ENCODE results near the gene ABI3BP. TPM values are rescaled to one million over a fixed set of nuclear protein-coding genes. Genes with fewer than 3 reads are reported as not detected.

The ABI3BP gene
- total RNA-seq, 2 donors from 2014 or later: not detected

DNA sequence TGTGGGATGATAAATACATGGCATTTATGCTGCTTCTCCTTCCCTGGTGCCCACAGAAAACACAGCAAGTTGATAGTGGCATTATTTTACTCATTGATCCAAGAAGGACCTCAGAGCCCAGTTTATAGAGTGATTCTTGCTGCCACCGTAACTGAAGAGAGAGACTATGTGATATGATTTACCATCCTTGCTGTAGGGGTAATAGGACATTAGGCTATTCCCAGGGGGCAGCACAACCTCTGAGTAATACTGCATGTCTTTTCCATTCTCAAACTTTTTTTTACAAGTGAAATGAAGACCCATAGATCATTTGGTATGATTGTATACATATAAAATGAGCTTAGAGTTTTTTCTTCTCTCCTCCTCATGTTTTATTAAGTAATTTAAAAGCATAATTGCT lies 136.4 kb downstream of the ABI3BP start:
- no peaks in the 10 kb centered on the region for H3K9me3 ChIP-seq (ENCODE audit: control insufficient read depth, low read length, poor library complexity, severe bottlenecking)
- peaks cover 2% of the 10 kb centered on the region for H3K4me1 Mint-ChIP-seq
- no peaks in the 10 kb centered on the region for H3K36me3 Mint-ChIP-seq (ENCODE audit: low read depth)
- ATAC-seq (no peak), DNase-seq (no peak)
- no peak overlapping the region for H3K4me3 Mint-ChIP-seq
- H3K27me3 Mint-ChIP-seq: peaks cover 40% of the 10 kb centered on the region
- H3K27ac Mint-ChIP-seq: no peak overlapping the region

DNA sequence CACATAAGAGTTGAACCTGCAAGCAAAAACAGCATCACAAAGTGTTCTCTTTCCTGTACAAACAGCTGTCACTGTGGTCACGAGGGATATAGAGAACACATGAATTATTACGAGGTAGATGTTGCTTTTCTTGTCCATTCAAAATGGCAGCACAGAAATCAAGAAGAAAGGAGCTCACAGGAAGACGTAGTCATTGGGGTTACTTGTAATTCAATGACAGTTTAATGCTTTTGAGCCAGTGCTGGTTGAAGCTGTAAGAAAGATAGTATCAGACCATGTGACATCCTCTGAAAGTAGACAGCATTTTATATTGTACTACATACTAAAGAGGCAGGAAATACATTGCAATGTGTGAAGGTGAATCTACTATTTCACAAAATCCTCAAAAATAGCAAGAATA lies 140.4 kb downstream of the ABI3BP start:
- Mint-ChIP-seq H3K4me3 (no peak overlapping the region), H3K4me1 (peaks cover 2% of the 10 kb centered on the region), H3K27ac (no peak overlapping the region), H3K27me3 (peaks cover 24% of the 10 kb centered on the region), H3K36me3 (ENCODE audit: low read depth) (no peaks in the 10 kb centered on the region)
- ATAC-seq: no peak
- no peak for DNase-seq
- H3K9me3 ChIP-seq (ENCODE audit: control insufficient read depth, low read length, poor library complexity, severe bottlenecking): no peaks in the 10 kb centered on the region

DNA sequence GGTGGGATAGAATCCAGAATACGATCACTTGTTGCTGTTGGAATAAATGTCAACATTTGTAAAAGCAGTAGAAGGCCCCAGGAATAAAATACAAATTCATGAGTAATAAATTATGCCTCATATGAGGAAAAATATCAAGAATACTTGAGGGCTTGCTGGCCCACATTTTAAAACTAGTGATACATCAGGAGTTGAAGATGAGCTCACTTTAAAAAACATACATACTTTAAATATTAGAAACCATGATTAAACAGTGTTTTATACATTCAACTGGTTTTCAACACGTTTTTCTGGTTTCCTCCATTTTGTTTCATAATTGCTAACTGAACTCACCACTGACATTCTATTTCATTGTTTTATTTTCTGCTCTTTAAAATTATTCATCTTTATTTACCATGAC lies 142.5 kb downstream of the ABI3BP start:
- Mint-ChIP-seq H3K4me3 (no peak overlapping the region), H3K27ac (no peak overlapping the region), H3K27me3 (peaks cover 19% of the 10 kb centered on the region), H3K4me1 (peaks cover 2% of the 10 kb centered on the region), H3K36me3 (ENCODE audit: low read depth) (no peaks in the 10 kb centered on the region)
- H3K9me3 ChIP-seq (ENCODE audit: control insufficient read depth, low read length, poor library complexity, severe bottlenecking): no peaks in the 10 kb centered on the region
- ATAC-seq: no peak
- DNase-seq: no peak

DNA sequence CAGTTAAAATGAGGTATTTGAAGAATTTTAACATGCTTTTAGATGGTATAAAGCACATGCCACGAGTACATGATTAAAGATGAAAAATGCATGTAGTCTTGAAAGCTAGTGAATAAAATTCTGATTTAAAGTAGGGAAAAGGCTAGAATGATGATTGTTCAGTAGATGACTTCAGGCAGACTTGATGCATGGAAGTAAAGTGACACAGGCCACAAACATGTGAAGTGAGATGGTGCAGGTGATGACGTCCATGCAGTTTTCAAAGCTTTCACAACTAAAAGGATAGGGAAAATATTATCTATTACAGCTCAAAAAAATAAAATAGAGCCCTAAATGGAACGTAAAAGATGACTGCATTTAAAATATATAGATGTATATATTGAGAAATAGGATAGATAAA lies 143.1 kb downstream of the ABI3BP start:
- ATAC-seq (no peak), DNase-seq (no peak)
- Mint-ChIP-seq H3K27me3 (peaks cover 19% of the 10 kb centered on the region), H3K36me3 (ENCODE audit: low read depth) (no peaks in the 10 kb centered on the region), H3K4me3 (no peak overlapping the region), H3K4me1 (peaks cover 2% of the 10 kb centered on the region), H3K27ac (no peak overlapping the region)
- H3K9me3 ChIP-seq (ENCODE audit: control insufficient read depth, low read length, poor library complexity, severe bottlenecking): no peaks in the 10 kb centered on the region

DNA sequence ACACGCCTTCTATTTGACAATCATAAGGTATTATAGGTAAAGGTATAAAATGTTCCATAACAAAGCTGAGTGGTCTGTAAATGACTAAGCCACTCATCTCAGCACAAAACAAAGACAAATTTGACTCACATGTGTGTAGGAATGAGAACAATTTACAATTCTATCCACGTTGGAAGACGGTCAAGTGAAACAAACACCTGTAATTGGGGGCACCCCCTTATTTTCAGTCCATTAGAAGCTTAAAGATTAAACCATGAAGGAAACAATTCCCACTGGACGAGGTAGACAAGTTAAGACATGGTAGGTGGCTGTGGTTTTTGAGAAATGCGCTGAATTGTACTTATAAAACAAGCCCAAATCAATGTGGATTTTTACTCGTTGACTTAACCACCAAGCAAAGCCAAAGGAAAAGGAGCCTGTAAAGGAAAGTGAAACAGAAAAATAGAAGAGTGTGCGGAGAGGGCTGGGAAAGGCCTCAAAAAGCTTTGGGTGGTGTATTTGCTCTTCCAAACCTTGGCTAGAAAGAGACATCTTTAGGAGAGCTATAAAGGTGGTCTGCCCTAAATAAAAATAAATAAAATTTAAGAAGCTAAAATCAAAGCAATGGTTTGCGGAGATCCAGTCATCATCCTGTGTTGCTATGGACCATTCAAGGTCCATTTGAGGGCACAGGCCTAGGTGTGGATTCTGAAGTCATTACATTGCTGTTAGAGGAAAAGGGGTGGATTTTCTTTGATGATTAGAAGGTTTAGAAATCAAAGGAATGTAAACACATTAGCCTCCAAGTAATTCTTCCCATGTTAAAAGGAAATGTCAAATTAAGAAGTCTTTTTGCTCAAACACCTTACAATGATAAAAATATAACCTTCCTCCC lies 148.9 kb downstream of the ABI3BP start:
- no peaks in the 10 kb centered on the region for H3K9me3 ChIP-seq (ENCODE audit: control insufficient read depth, low read length, poor library complexity, severe bottlenecking)
- no peak for DNase-seq
- Mint-ChIP-seq H3K4me1 (no peaks in the 10 kb centered on the region), H3K27me3 (peaks cover 35% of the 10 kb centered on the region), H3K36me3 (ENCODE audit: low read depth) (no peaks in the 10 kb centered on the region), H3K4me3 (no peak overlapping the region), H3K27ac (no peak overlapping the region)
- no peak for ATAC-seq

DNA sequence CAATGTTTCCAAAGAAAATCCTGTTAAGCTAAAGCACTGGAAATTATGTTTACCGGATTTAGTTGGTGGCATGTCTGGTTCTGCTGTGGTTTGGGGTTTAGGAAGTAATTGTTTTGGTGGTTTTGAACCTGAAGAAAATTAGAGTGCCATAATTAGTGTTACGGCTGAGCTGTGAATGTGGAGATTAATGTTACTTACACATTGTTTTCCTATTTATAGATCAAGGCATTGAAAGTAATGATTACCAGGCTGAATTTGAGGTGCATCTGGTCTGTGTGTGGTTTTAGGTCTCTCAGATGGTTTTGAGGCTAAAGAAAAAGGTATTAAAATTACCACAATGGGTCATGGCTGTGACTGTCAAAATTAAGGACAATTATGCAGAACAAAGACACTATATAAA lies 155.1 kb downstream of the ABI3BP start:
- Mint-ChIP-seq H3K27me3 (peaks cover 49% of the 10 kb centered on the region), H3K4me1 (peaks cover 4% of the 10 kb centered on the region), H3K4me3 (no peak overlapping the region), H3K36me3 (ENCODE audit: low read depth) (no peaks in the 10 kb centered on the region), H3K27ac (no peak overlapping the region)
- DNase-seq: no peak
- H3K9me3 ChIP-seq (ENCODE audit: control insufficient read depth, low read length, poor library complexity, severe bottlenecking): no peaks in the 10 kb centered on the region
- no peak for ATAC-seq

DNA sequence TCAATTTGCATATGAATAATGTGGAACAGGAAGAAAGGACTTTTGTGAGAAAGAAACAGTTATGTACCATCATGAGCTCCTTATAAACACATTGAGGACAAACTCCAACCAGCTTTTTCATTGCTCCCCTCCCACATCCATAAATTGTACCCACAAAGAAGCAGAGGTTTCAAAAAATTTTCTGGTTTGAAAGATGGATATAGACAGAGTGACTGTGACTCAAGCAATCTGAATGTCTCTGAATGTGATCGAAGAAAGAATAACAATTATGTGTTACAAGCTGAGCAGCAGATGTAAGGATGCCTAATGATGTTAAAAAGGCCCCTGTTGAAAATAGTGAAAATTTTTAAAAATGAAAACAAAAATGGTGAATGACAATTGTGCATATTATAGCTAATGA lies 156.6 kb downstream of the ABI3BP start:
- Mint-ChIP-seq H3K4me3 (no peak overlapping the region), H3K27me3 (peaks cover 50% of the 10 kb centered on the region), H3K27ac (no peak overlapping the region), H3K4me1 (peaks cover 4% of the 10 kb centered on the region), H3K36me3 (ENCODE audit: low read depth) (no peaks in the 10 kb centered on the region)
- H3K9me3 ChIP-seq (ENCODE audit: control insufficient read depth, low read length, poor library complexity, severe bottlenecking): no peaks in the 10 kb centered on the region
- no peak for ATAC-seq
- no peak for DNase-seq

DNA sequence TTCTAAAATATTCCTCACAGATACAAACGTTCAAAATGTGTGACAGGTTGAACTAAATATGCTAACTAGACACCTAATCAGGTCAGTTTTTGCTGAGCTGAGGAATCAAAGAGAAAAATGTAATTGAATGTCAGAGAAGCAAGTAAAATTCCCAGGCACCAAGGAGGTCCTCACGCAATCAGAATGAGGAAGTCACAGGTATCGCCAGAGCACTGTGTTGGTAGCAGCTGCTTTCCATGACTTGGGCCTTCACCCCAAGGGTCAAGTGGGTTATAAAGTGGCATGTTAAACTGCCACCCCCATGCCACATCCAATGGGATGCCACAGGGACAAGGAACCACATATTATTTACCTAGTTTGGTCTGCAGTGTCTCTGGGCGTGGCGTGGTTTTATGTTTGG lies 158.9 kb downstream of the ABI3BP start:
- Mint-ChIP-seq H3K36me3 (ENCODE audit: low read depth) (no peaks in the 10 kb centered on the region), H3K4me1 (peaks cover 4% of the 10 kb centered on the region)

DNA sequence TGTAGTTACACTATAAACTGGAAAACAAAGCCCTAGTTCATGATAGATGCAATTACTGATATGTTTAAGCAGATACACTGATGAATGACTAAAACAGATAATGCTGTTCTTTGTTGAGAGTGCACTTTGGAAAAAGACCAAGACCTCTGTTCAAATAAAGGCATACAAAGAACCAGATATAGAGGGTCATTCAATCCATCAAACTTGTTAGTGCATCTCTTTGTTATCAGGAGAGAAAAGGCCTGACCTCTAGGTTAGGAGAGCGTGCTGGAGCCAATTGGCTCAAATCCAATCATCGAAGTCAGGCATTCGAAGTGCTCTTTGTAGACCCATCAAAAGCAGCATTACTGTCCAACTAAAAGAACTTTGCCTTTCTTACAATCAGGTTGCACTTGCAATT lies 159.7 kb downstream of the ABI3BP start:
- no peaks in the 10 kb centered on the region for H3K9me3 ChIP-seq (ENCODE audit: control insufficient read depth, low read length, poor library complexity, severe bottlenecking)
- Mint-ChIP-seq H3K27me3 (peaks cover 44% of the 10 kb centered on the region), H3K27ac (no peak overlapping the region), H3K4me3 (no peak overlapping the region), H3K4me1 (peaks cover 4% of the 10 kb centered on the region), H3K36me3 (ENCODE audit: low read depth) (peaks cover 2% of the 10 kb centered on the region)
- no peak for DNase-seq
- no peak for ATAC-seq

More for the DNA sequence above, 158.9 kb downstream of the ABI3BP start:
- H3K27me3 Mint-ChIP-seq: peaks cover 44% of the 10 kb centered on the region
- H3K27ac Mint-ChIP-seq: no peak overlapping the region
- no peak overlapping the region for H3K4me3 Mint-ChIP-seq
- ATAC-seq (no peak), DNase-seq (no peak)
- no peaks in the 10 kb centered on the region for H3K9me3 ChIP-seq (ENCODE audit: control insufficient read depth, low read length, poor library complexity, severe bottlenecking)

DNA sequence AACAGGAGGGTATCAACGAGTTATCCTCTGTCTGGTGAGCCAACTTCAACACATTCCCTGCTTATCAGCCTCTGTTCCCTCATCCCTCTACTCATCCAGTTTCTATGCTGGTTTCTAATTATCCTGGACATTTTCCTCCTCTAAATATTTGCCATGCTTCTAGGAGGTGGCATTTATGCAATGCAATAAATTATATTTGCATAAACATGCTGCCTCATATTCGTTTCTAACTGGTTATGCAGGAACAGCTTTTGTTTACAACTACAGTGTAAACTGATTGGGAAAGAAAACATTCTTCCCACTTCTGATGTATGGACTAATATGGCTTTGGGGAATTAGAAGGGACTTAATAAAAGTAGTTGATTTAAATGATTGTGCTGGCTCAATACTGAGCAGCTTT lies 161.6 kb downstream of the ABI3BP start:
- no peak overlapping the region for H3K27ac Mint-ChIP-seq
- no peaks in the 10 kb centered on the region for H3K9me3 ChIP-seq (ENCODE audit: control insufficient read depth, low read length, poor library complexity, severe bottlenecking)
- no peak overlapping the region for H3K4me3 Mint-ChIP-seq
- ATAC-seq: no peak
- peaks cover 2% of the 10 kb centered on the region for H3K36me3 Mint-ChIP-seq (ENCODE audit: low read depth)
- DNase-seq: no peak
- peaks cover 40% of the 10 kb centered on the region for H3K27me3 Mint-ChIP-seq
- no peaks in the 10 kb centered on the region for H3K4me1 Mint-ChIP-seq

DNA sequence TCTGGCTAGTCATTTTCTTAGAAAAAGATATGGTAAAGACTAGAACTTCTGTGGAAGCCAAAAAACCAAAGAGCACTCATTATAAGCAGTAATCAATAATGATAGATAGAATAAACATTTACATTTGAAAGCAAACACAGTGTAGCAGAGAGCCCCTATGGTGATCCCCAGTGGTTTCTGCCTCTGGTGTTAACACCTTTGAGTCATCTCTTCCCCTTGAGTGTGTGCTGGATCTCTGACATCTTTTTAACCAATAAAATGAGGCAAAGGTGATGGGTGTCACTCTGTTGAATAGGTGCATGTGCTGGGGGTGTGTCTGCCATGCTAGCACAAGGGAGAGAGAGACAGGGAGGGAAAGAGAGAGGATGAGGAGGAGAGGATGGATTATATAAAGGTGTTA lies 162.3 kb downstream of the ABI3BP start:
- no peaks in the 10 kb centered on the region for H3K9me3 ChIP-seq (ENCODE audit: control insufficient read depth, low read length, poor library complexity, severe bottlenecking)
- H3K27ac Mint-ChIP-seq: no peak overlapping the region
- no peak for ATAC-seq
- H3K27me3 Mint-ChIP-seq: peaks cover 43% of the 10 kb centered on the region
- no peak overlapping the region for H3K4me3 Mint-ChIP-seq
- no peaks in the 10 kb centered on the region for H3K4me1 Mint-ChIP-seq
- DNase-seq: no peak
- H3K36me3 Mint-ChIP-seq (ENCODE audit: low read depth): peaks cover 2% of the 10 kb centered on the region

DNA sequence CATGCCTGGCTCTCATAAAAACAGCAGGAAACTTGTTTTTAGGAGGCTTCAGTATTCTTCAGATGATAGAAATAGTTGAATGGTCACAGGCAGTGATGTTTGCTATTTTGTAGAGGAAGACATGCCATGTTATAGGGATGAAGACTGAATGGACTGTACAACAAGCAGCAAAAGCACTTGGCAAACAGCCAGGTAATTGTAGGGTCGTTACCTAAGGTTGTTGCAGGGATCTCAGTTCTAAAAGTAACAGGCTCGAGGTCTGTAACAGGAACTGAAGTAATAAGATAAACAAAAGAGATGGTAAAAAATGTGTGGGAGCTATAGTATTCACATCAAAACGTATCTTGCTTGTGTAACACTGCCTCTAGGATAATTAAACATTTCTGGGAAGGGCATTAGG lies 167.6 kb downstream of the ABI3BP start:
- Mint-ChIP-seq H3K27me3 (peaks cover 39% of the 10 kb centered on the region), H3K27ac (no peak overlapping the region), H3K36me3 (ENCODE audit: low read depth) (peaks cover 2% of the 10 kb centered on the region), H3K4me3 (no peak overlapping the region), H3K4me1 (no peaks in the 10 kb centered on the region)
- ATAC-seq (no peak), DNase-seq (no peak)
- H3K9me3 ChIP-seq (ENCODE audit: control insufficient read depth, low read length, poor library complexity, severe bottlenecking): no peaks in the 10 kb centered on the region

DNA sequence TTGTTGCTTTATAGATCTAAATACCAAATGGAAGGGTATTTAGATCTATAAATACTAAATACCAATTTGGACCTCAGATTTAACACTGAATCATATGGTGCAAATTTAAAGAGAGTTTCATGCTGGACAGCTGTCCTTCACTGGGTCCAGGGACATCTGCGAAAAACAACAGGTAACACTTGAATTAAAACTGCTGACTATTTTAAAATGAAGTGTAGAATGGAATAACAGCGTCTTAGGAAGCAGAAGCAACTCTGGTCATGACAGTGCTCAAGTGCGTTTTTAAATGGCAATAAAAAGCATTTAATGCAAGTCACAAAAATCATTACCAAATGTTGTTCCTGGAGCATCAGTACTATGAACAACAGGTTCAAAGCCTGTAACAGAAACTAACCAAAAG lies 177.6 kb downstream of the ABI3BP start:
- H3K4me1 Mint-ChIP-seq: peaks cover 9% of the 10 kb centered on the region
- DNase-seq: no peak
- no peak overlapping the region for H3K4me3 Mint-ChIP-seq
- H3K27me3 Mint-ChIP-seq: peaks cover 23% of the 10 kb centered on the region
- no peaks in the 10 kb centered on the region for H3K9me3 ChIP-seq (ENCODE audit: control insufficient read depth, low read length, poor library complexity, severe bottlenecking)
- no peak overlapping the region for H3K27ac Mint-ChIP-seq
- H3K36me3 Mint-ChIP-seq (ENCODE audit: low read depth): peaks cover 4% of the 10 kb centered on the region
- ATAC-seq: no peak

DNA sequence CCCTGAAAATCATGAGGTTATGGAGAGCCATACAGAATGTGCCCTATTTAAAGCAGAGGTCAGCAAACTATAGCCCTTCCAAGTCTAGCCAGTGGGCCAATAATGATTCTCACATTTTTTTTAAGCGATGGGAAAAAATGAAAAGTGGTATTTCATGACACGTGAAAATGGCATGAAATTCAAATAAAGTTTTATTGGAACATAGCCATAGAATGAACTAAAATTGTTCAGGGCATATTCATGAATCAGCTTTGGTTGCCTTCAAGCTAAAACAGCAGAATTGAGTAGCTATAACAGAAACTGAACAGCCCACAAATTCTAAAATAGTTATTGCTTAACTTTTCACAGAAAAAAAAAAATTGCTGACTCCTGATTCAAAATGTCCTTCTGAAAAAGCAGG lies 179.4 kb downstream of the ABI3BP start:
- DNase-seq (no peak), ATAC-seq (no peak)
- H3K4me1 Mint-ChIP-seq: peaks cover 5% of the 10 kb centered on the region
- no peak overlapping the region for H3K4me3 Mint-ChIP-seq
- peaks cover 29% of the 10 kb centered on the region for H3K27me3 Mint-ChIP-seq
- no peaks in the 10 kb centered on the region for H3K9me3 ChIP-seq (ENCODE audit: control insufficient read depth, low read length, poor library complexity, severe bottlenecking)
- H3K36me3 Mint-ChIP-seq (ENCODE audit: low read depth): peaks cover 4% of the 10 kb centered on the region
- no peak overlapping the region for H3K27ac Mint-ChIP-seq

Data from T-helper 17 cell (primary cell).